GM23248 (cell line): Measurements from ENCODE around the gene PRELP.

ENCODE experiments used
- EZH2 ChIP-seq: fragments of 200-600 bp; sonication (generic); IDR thresholded peaks from 2 replicates; pipeline ENCODE4 v1.6.1; 2018; ENCODE audit warnings: antibody characterized with exemption, mild to moderate bottlenecking; ENCODE audit not compliant: insufficient read depth, poor library complexity, severe bottlenecking
- EZH2phosphoT487 ChIP-seq: fragments of 200-600 bp; sonication (generic); IDR thresholded peaks from 2 replicates; pipeline ENCODE4 v1.6.1; 2018; ENCODE audit warnings: antibody characterized with exemption, moderate library complexity, mild to moderate bottlenecking, low read depth; ENCODE audit not compliant: insufficient read depth

- TF ChIP-seq EZH2phosphoT487 (no peak), EZH2 (no peak)
These were observed 12.0 kb upstream of the PRELP start for GRCh38 chr1:203463469-203464062.
